ENCODE results near the gene CRYGB.

GRCh38 chr2:208129744-208130711 lies 15.9 kb downstream of the CRYGB start, which contains the start of gene CRYGC:
- TF ChIP-seq CTCF (IDR thresholded peaks at IDR 0.05; ENCODE audit: low read depth, low read length) (no peak), MAX (IDR thresholded peaks at IDR 0.05; ENCODE audit: low read depth, low read length) (no peak), POLR2A (IDR thresholded peaks at IDR 0.05; ENCODE audit: extremely low read depth, insufficient read length) (no peak)
